AG09309 (cell line): ENCODE data around the gene CACNA1S.

Source experiments
- DNase-seq: peaks from one replicate; pipeline ENCODE4 v3.0.0-alpha.2; 2010; ENCODE audit warnings: low read depth
- H3K4me3 ChIP-seq: 2 replicates; pipeline ENCODE4 v1.5.1; 2011; ENCODE audit warnings: mild to moderate bottlenecking, low read depth, low read length, moderate library complexity; ENCODE audit not compliant: control insufficient read depth
- TF ChIP-seq, protein P1 (sequence below): IDR thresholded peaks from 2 replicates; pipeline ENCODE4 v1.5.1; 2011; ENCODE audit warnings: mild to moderate bottlenecking, low read depth, low read length, inconsistent platforms; ENCODE audit not compliant: insufficient read depth, control insufficient read depth; ENCODE audit errors: missing control alignments

The CACNA1S gene

DNA sequence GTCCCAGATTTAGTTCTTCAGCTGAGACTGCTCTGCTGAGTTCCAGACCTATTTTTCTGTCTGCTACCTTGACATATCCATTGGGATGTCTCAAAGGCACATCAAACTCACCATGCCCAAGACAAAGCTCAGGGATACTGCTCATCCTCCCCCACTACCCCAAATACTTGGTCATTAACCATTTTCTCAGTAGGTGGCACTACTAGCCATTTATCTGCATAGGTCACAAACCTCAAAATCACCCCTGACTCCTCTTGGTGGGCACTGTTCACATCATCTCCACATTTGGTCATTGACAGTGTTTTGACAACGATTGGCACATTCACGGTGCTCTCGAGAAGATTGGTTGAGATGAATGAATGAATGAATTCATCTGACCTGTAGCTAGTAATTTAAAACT, 32.1 kb downstream of the CACNA1S start:
- TF ChIP-seq, protein P1, sequence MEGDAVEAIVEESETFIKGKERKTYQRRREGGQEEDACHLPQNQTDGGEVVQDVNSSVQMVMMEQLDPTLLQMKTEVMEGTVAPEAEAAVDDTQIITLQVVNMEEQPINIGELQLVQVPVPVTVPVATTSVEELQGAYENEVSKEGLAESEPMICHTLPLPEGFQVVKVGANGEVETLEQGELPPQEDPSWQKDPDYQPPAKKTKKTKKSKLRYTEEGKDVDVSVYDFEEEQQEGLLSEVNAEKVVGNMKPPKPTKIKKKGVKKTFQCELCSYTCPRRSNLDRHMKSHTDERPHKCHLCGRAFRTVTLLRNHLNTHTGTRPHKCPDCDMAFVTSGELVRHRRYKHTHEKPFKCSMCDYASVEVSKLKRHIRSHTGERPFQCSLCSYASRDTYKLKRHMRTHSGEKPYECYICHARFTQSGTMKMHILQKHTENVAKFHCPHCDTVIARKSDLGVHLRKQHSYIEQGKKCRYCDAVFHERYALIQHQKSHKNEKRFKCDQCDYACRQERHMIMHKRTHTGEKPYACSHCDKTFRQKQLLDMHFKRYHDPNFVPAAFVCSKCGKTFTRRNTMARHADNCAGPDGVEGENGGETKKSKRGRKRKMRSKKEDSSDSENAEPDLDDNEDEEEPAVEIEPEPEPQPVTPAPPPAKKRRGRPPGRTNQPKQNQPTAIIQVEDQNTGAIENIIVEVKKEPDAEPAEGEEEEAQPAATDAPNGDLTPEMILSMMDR: no peak
- no peak overlapping the region for H3K4me3 ChIP-seq
- DNase-seq: no peak

DNA sequence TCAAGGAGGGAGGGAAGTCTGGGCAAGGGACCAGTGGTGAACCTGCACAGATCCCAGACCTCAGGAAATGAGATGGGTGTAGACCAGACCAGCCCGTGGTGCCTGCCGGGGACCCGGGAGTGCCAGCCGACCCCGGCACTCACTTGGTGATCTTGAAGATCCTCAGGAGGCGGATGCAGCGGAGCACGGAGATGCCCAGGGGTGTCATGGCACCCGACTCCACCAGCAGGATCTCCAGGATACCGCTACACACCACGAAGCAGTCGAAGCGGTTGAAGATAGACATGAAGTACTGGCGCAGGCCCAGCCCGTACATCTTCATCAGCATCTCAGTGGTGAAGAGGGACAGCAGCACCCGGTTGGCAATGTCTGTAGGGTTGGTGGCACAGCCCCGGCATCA, 34.5 kb downstream of the CACNA1S start:
- TF ChIP-seq, protein P1: no peak
- no peak overlapping the region for H3K4me3 ChIP-seq
- no peak for DNase-seq

DNA sequence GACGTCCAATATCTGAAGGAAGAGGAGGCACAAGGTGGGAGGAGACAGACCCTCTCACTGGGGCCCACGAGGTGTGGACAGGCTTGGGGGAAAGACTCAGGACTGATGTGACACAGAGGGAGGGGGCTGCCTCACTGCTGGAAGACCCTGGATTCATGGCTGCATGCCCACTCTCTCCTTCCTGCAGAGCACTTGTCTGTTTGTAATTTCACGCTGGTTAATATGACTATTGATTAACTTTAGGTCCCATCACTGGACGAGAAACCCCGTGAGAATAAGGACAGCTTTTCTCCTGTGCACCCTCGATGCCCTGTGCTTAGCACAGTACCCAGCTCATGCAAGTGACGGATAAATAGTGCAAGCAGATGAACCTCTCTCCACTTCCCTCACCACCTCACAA, 35.1 kb downstream of the CACNA1S start:
- TF ChIP-seq, protein P1: no peak
- no peak overlapping the region for H3K4me3 ChIP-seq
- no peak for DNase-seq

DNA sequence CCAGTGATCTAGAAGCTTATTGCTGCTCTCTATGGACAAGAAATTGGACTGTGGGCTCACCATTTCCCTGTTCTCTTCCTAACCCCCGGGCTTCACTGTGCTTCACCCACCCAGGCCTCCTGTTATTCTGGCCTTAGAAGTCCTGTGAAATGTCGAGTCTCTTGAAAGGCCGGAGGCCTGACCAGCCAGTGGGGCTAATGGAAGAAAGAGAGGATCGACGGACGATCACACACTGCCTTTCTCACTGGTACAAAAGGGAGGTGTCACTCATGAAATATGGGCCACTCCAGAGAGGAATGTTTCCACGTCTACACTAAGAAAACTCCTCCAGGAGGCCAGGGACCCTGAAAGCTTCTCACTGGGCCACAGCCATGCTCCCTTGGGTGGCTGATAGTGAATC, 36.1 kb downstream of the CACNA1S start:
- TF ChIP-seq, protein P1: no peak
- no peak overlapping the region for H3K4me3 ChIP-seq
- no peak for DNase-seq

DNA sequence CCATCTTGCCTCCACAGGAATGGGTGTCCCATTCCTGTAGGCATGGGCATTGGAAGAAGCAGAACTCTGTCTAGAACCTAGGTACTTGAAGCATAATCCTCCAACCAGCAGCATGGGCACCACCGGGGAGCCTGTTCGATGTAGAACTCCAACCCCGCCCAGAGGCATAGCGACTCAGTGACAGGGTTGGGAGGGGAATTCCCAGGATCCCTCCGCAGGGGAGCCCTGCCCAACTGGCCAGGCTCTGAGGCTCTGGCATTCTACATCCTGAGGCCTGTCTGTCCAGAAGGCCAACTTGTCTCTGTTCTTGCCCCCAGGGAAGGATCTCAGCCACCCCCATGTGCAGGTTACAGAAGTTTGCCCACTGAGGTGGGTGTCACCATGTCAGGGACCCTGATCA, 38.2 kb downstream of the CACNA1S start:
- TF ChIP-seq, protein P1: no peak
- no peak for DNase-seq
- no peak overlapping the region for H3K4me3 ChIP-seq

DNA sequence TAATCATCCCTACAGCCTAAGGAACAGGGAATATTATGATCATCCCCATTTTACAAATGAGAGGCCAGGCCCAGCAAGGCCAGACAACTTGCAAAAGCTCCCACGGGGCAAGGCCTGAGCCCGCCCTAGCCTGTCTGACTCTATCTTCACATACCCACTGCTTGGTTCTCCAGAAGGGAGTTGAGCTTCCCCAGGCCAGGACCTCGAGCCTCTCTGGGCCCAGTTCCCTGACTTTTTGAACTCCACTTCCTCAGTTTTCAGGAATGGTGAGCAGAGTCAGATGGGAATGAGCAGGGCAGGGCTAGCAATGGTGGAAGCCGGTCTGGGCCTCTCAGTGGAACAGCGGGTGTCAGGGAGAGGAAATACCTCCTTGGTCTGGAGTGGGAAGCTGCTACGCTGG, 39.3 kb downstream of the CACNA1S start:
- no peak for DNase-seq
- no peak overlapping the region for H3K4me3 ChIP-seq
- TF ChIP-seq, protein P1: no peak

DNA sequence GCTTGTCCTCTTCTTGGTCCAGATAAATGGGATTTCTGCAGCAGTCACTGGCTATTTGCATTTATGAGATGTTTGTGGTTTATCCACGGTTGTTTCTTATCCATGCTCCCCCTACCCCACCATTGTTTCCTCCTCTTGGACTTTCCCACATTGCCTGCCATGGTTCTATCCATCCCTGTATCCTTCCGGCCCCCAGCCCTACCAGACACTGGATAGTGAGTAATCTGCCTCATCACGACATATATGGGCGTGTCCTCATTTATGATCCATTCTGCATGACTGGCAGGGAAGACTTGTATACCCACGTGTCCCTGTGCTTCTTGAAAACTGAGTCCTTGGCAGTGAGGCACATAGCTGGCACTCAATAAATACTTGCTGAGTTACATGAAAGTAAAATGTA, 40.1 kb downstream of the CACNA1S start:
- no peak overlapping the region for H3K4me3 ChIP-seq
- DNase-seq: no peak
- TF ChIP-seq, protein P1: no peak
